HCT116 (cell line): ENCODE data around the gene GCK. TPM values are rescaled to one million over a fixed set of nuclear protein-coding genes. Genes with fewer than 3 reads are reported as not detected.

ENCODE experiments used
- ATAC-seq: fragments of 200-7000 bp; cut with Tn5 transposase; 2 replicates; pipeline ENCODE4 v1.9.1; 2020; ENCODE audit warnings: mild to moderate bottlenecking, moderate library complexity
- BruUV-seq: library from RNA; stranded (reverse); fragments of 400-500 nt; replicated peaks from 2 replicates; lab custom pipeline; 2021; lab: Mats Ljungman, UMichigan
- CTCF ChIA-PET: fragments of 300-600 bp; sonication (Branson Sonifier 250); formaldehyde crosslinking; loops from one replicate; lab custom pipeline; 2021; ENCODE audit warnings: antibody characterized with exemption; lab: Charles Lee
- POLR2A ChIA-PET: fragments of 300-600, 350-600 bp; sonication (Branson Sonifier 250); formaldehyde crosslinking; loops from one replicate; lab custom pipeline; 2021; ENCODE audit warnings: antibody characterized with exemption; lab: Charles Lee
- RAD21 ChIA-PET, 2 experiments: fragments of 300-600 bp; sonication (Branson Sonifier 250); formaldehyde crosslinking; loops; one replicate each; lab custom pipeline; 2023; ENCODE audit warnings: low total read pairs in 2 of 2; ENCODE audit not compliant: uncharacterized antibody in 2 of 2, unreplicated experiment in 2 of 2, low non-redundant PET in 1 of 2; lab: Charles Lee
- DNase-seq: peaks from one replicate; pipeline ENCODE4 v3.0.0-alpha.2; 2010; ENCODE audit warnings: low read depth, low spot score
- H2AFZ ChIP-seq: fragments of 200-600 bp; shearing (Covaris generic), sonication (generic); 2 replicates; pipeline ENCODE4 v1.6.1; 2017; ENCODE audit warnings: low read depth, mixed run types, mixed read lengths, antibody characterized with exemption, low read length; ENCODE audit not compliant: poor library complexity, severe bottlenecking
- H3K27ac ChIP-seq: 2 replicates; pipeline ENCODE4 v1.5.1; 2012; ENCODE audit warnings: low read depth, low read length
- H3K27me3 ChIP-seq: fragments of 200-600 bp; sonication (generic); 2 replicates; pipeline ENCODE4 v1.6.1; 2016; ENCODE audit warnings: mixed run types, low read length, mixed read lengths; ENCODE audit not compliant: insufficient read depth
- H3K36me3 ChIP-seq, 2 experiments: fragments of 200-500 bp in 1 of 2; fragments of 200-600 bp in 1 of 2; sonication (Bioruptor generic) in 1 of 2; sonication (generic) in 1 of 2; 2 replicates each; pipeline versions ENCODE4 v1.5.1 to v1.6.1; 2014 to 2016; ENCODE audit warnings: low read length in 2 of 2, inconsistent platforms in 1 of 2, mixed read lengths in 1 of 2, mixed run types in 1 of 2; ENCODE audit not compliant: insufficient read depth in 2 of 2, control insufficient read depth in 1 of 2
- H3K4me1 ChIP-seq, 2 experiments: fragments of 200-600 bp in 1 of 2; sonication (generic) in 1 of 2; 2 replicates each; pipeline versions ENCODE4 v1.5.1 to v1.6.1; 2012 to 2017; ENCODE audit warnings: low read length in 2 of 2, inconsistent platforms in 1 of 2, mild to moderate bottlenecking in 1 of 2, mixed read lengths in 1 of 2, mixed run types in 1 of 2, moderate library complexity in 1 of 2; ENCODE audit not compliant: insufficient read depth in 2 of 2, control insufficient read depth in 1 of 2
- H3K4me2 ChIP-seq: fragments of 200-600 bp; sonication (generic); 2 replicates; pipeline ENCODE4 v1.6.1; 2017; ENCODE audit warnings: mixed run types, low read length, mixed read lengths
- H3K4me3 ChIP-seq, 2 experiments: fragments of 200-600 bp in 1 of 2; sonication (generic) in 1 of 2; replicated peaks in 1 of 2; 2 replicates each; pipeline ENCODE4 v1.5.1; 2011 to 2016; ENCODE audit warnings: low read length in 2 of 2, control low read depth in 1 of 2, low read depth in 1 of 2, mild to moderate bottlenecking in 1 of 2, mixed read lengths in 1 of 2, mixed run types in 1 of 2
- H3K79me2 ChIP-seq: fragments of 200-600 bp; sonication (generic); 2 replicates; pipeline ENCODE4 v1.6.1; 2017; ENCODE audit warnings: mild to moderate bottlenecking, mixed run types, low read length, moderate library complexity, mixed read lengths; ENCODE audit not compliant: insufficient read depth
- H3K9ac ChIP-seq: fragments of 200-600 bp; sonication (generic); 2 replicates; pipeline ENCODE4 v1.6.1; 2016; ENCODE audit warnings: low read length, mixed read lengths
- H3K9me2 ChIP-seq: fragments of 200-600 bp; sonication (generic), shearing (Covaris generic); 2 replicates; pipeline ENCODE4 v1.6.1; 2017; ENCODE audit warnings: mixed run types, mild to moderate bottlenecking, moderate library complexity; ENCODE audit not compliant: insufficient read depth
- H3K9me3 ChIP-seq, 2 experiments: fragments of 200-500 bp in 1 of 2; fragments of 200-600 bp in 1 of 2; sonication (Bioruptor generic) in 1 of 2; sonication (generic) in 1 of 2; 2 replicates each; pipeline ENCODE4 v1.6.1; 2014 to 2017; ENCODE audit warnings: low read length in 2 of 2, mixed read lengths in 2 of 2, inconsistent platforms in 1 of 2, low read depth in 1 of 2, mild to moderate bottlenecking in 1 of 2, mixed run types in 1 of 2, moderate library complexity in 1 of 2; ENCODE audit not compliant: control insufficient read depth in 1 of 2, insufficient read depth in 1 of 2
- H4K20me1 ChIP-seq: fragments of 200-600 bp; sonication (generic), shearing (Covaris generic); 2 replicates; pipeline ENCODE4 v1.6.1; 2017; ENCODE audit warnings: mixed run types, mild to moderate bottlenecking, moderate library complexity; ENCODE audit not compliant: insufficient read depth
- CBX3 ChIP-seq: IDR thresholded peaks from 2 replicates; pipeline ENCODE4 v1.6.1; 2012; ENCODE audit warnings: low read depth
- CEBPB ChIP-seq: IDR thresholded peaks from 2 replicates; pipeline ENCODE4 v1.6.1; 2012; ENCODE audit warnings: low read depth
- ELF1 ChIP-seq: IDR thresholded peaks from 2 replicates; pipeline ENCODE4 v1.6.1; 2012; ENCODE audit warnings: low read depth, borderline replicate concordance
- EZH2 ChIP-seq: fragments of 200-600 bp; sonication (generic); IDR thresholded peaks from 2 replicates; pipeline ENCODE4 v1.6.1; 2017; ENCODE audit warnings: antibody characterized with exemption, mixed run types
- FOSL1 ChIP-seq: IDR thresholded peaks from 2 replicates; pipeline ENCODE4 v1.6.1; 2012; ENCODE audit warnings: low read depth
- JUND ChIP-seq: IDR thresholded peaks from 2 replicates; pipeline ENCODE4 v1.6.1; 2012
- POLR2A ChIP-seq: IDR thresholded peaks from 2 replicates; pipeline ENCODE4 v1.7.0; 2011; ENCODE audit warnings: borderline replicate concordance; ENCODE audit not compliant: insufficient read depth, insufficient read length; ENCODE audit errors: extremely low read depth
- RAD21 ChIP-seq: IDR thresholded peaks from 2 replicates; pipeline ENCODE4 v1.6.1; 2012; ENCODE audit warnings: low read depth, mild to moderate bottlenecking
- SIN3A ChIP-seq: IDR thresholded peaks from 2 replicates; pipeline ENCODE4 v1.6.1; 2012; ENCODE audit warnings: low read depth
- SP1 ChIP-seq: IDR thresholded peaks from 2 replicates; pipeline ENCODE4 v1.6.1; 2012; ENCODE audit warnings: low read depth
- SRF ChIP-seq: IDR thresholded peaks from 2 replicates; pipeline ENCODE4 v1.6.1; 2012; ENCODE audit warnings: low read depth
- ZFX ChIP-seq: fragments of 450-650 bp; IDR thresholded peaks from 2 replicates; pipeline ENCODE4 v1.6.1; 2017
- ZNF274 ChIP-seq: fragments of 200-500 bp; sonication (Bioruptor generic); IDR thresholded peaks from 2 replicates; pipeline ENCODE4 v1.6.1; 2014; ENCODE audit warnings: mild to moderate bottlenecking, low read depth, low read length, inconsistent platforms
- intact Hi-C: fragments of 100-400 bp; cut with micrococcal nuclease; formaldehyde crosslinking; loops from 2 replicates; pipeline ENCODE4 v1.10.0; 2022
- total RNA-seq: library from RNA; stranded (reverse); gene quantifications from one replicate; pipeline ENCODE4 v1.2.1, GENCODE V29; 2021; ENCODE audit not compliant: unreplicated experiment
- TF ChIP-seq, protein P1 (sequence below): IDR thresholded peaks from 2 replicates; pipeline ENCODE4 v1.6.1; 2012; ENCODE audit warnings: low read depth
- TF ChIP-seq, protein P2 (sequence below), 3 experiments: fragments of 200-600 bp in 1 of 3; sonication (generic) in 1 of 3; IDR thresholded peaks in 2 of 3; conservative IDR thresholded peaks in 1 of 3; 2 replicates each; pipeline ENCODE4 v1.5.1; 2012 to 2017; ENCODE audit warnings: low read depth in 2 of 3, low read length in 2 of 3, antibody characterized with exemption in 1 of 3, borderline replicate concordance in 1 of 3, control low read depth in 1 of 3, mild to moderate bottlenecking in 1 of 3, mixed read lengths in 1 of 3, mixed run types in 1 of 3, moderate library complexity in 1 of 3; ENCODE audit not compliant: insufficient read depth in 1 of 3
- TF ChIP-seq, protein P3 (sequence below): IDR thresholded peaks from 2 replicates; pipeline ENCODE4 v1.6.1; 2012

GCK gene
- total RNA-seq, 1 experiment from 2014 or later, result 0.34 TPM

- H3K27ac ChIP-seq, result no peak overlapping the region
- POLR2A ChIA-PET, result no interaction called here
- intact Hi-C loops, result no loop called here
Measured at GRCh38 chr7:44109991-44110390, 79.2 kb downstream of the GCK start.

More at GRCh38 chr7:44109991-44110390, 79.2 kb downstream of the GCK start:
- no peaks in the 10 kb centered on the region for H3K79me2 ChIP-seq
- H4K20me1 ChIP-seq, result no peaks in the 10 kb centered on the region
- no peaks in the 10 kb centered on the region for H3K9me3 ChIP-seq
- H3K9ac ChIP-seq, result no peak overlapping the region
- no TSS peak for BruUV-seq
- no peak overlapping the region for H3K4me2 ChIP-seq
- ChIA-PET CTCF (no interaction called here), RAD21 (no interaction called here)
- no peaks in the 10 kb centered on the region for H3K27me3 ChIP-seq
- ATAC-seq (no peak), DNase-seq (no peak)
- no peaks in the 10 kb centered on the region for H3K9me2 ChIP-seq
- H3K4me1 ChIP-seq, result peaks cover 0 to 6% of the 10 kb centered on the region in 2 experiments; a peak in 2 of 4 replicates
- no peak for TF ChIP-seq ELF1
- no peak for TF ChIP-seq CBX3
- no peak for TF ChIP-seq RAD21
- TF ChIP-seq EZH2, result no peak
- TF ChIP-seq JUND, result no peak
- TF ChIP-seq, protein P1, sequence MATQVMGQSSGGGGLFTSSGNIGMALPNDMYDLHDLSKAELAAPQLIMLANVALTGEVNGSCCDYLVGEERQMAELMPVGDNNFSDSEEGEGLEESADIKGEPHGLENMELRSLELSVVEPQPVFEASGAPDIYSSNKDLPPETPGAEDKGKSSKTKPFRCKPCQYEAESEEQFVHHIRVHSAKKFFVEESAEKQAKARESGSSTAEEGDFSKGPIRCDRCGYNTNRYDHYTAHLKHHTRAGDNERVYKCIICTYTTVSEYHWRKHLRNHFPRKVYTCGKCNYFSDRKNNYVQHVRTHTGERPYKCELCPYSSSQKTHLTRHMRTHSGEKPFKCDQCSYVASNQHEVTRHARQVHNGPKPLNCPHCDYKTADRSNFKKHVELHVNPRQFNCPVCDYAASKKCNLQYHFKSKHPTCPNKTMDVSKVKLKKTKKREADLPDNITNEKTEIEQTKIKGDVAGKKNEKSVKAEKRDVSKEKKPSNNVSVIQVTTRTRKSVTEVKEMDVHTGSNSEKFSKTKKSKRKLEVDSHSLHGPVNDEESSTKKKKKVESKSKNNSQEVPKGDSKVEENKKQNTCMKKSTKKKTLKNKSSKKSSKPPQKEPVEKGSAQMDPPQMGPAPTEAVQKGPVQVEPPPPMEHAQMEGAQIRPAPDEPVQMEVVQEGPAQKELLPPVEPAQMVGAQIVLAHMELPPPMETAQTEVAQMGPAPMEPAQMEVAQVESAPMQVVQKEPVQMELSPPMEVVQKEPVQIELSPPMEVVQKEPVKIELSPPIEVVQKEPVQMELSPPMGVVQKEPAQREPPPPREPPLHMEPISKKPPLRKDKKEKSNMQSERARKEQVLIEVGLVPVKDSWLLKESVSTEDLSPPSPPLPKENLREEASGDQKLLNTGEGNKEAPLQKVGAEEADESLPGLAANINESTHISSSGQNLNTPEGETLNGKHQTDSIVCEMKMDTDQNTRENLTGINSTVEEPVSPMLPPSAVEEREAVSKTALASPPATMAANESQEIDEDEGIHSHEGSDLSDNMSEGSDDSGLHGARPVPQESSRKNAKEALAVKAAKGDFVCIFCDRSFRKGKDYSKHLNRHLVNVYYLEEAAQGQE, result no peak
- TF ChIP-seq FOSL1, result no peak
- no peak for TF ChIP-seq SP1
- no peak for TF ChIP-seq SRF
- no peak for TF ChIP-seq ZFX
- no peak for TF ChIP-seq POLR2A
- no peak for TF ChIP-seq ZNF274
- no peak for TF ChIP-seq SIN3A
- no peak for TF ChIP-seq CEBPB
- TF ChIP-seq, protein P2, sequence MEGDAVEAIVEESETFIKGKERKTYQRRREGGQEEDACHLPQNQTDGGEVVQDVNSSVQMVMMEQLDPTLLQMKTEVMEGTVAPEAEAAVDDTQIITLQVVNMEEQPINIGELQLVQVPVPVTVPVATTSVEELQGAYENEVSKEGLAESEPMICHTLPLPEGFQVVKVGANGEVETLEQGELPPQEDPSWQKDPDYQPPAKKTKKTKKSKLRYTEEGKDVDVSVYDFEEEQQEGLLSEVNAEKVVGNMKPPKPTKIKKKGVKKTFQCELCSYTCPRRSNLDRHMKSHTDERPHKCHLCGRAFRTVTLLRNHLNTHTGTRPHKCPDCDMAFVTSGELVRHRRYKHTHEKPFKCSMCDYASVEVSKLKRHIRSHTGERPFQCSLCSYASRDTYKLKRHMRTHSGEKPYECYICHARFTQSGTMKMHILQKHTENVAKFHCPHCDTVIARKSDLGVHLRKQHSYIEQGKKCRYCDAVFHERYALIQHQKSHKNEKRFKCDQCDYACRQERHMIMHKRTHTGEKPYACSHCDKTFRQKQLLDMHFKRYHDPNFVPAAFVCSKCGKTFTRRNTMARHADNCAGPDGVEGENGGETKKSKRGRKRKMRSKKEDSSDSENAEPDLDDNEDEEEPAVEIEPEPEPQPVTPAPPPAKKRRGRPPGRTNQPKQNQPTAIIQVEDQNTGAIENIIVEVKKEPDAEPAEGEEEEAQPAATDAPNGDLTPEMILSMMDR (IDR thresholded peaks at IDR 0.05 in 2 of 3, conservative IDR thresholded peaks at IDR 0.05 in 1 of 3; ENCODE audit: borderline replicate concordance in 1 of 3, insufficient read depth in 1 of 3, low read depth in 2 of 3, low read length in 2 of 3), result no peak
- TF ChIP-seq, protein P3, sequence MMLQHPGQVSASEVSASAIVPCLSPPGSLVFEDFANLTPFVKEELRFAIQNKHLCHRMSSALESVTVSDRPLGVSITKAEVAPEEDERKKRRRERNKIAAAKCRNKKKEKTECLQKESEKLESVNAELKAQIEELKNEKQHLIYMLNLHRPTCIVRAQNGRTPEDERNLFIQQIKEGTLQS, result no peak
- H2AFZ ChIP-seq, result no peak overlapping the region
- H3K4me3 ChIP-seq, result no peak overlapping the region
- H3K36me3 ChIP-seq, result no peaks in the 10 kb centered on the region; a peak in 1 of 4 replicates
